Sigmoid colon (tissue), 4 donors: ENCODE measurements around the gene MED29.

Experiments
- CTCF ChIP-seq, 4 experiments: fragments of 450-650 bp in 3 of 4; fragments of 200-600 bp in 1 of 4; IDR thresholded peaks; one replicate each; pipeline ENCODE4 v1.5.1; 2016 to 2019; ENCODE audit warnings: antibody characterized with exemption in 4 of 4, mild to moderate bottlenecking in 3 of 4, moderate library complexity in 2 of 4
- POLR2A ChIP-seq, 2 donors: fragments of 450-650 bp; IDR thresholded peaks; one replicate each; pipeline ENCODE4 v1.6.1; 2016; ENCODE audit warnings: antibody characterized with exemption in 2 of 2, mild to moderate bottlenecking in 2 of 2, moderate library complexity in 2 of 2
- POLR2AphosphoS5 ChIP-seq, 4 donors: sonication (generic); formaldehyde crosslinking; IDR thresholded peaks; one replicate each; pipeline ENCODE4 v1.6.1; 2017; ENCODE audit warnings: antibody characterized with exemption in 4 of 4

GRCh38 chr19:39350156-39350555, 41.0 kb upstream of the MED29 start:
- TF ChIP-seq CTCF (IDR thresholded peaks at IDR 0.05) (no peak), POLR2AphosphoS5 (IDR thresholded peaks at IDR 0.05) (no peak), POLR2A (IDR thresholded peaks at IDR 0.05) (no peak)
